BE2C (cell line): ENCODE results near the gene RNF40.
"Not testable (repeated sequence)": the region's sequence is repeated elsewhere in the genome, so short reads cannot be mapped to it uniquely, and the experiment has no call there.

Experiments used
- DNase-seq: peaks from one replicate; pipeline ENCODE4 v3.0.0-alpha.2; 2020
- H3K27me3 ChIP-seq: fragments of 250-450 bp; sonication (Bioruptor Pico); 2 replicates; pipeline ENCODE4 v1.5.1; 2020; ENCODE audit warnings: mild to moderate bottlenecking
- H3K36me3 ChIP-seq: fragments of 250-450 bp; sonication (Bioruptor Pico); 2 replicates; pipeline ENCODE4 v1.5.1; 2020; ENCODE audit warnings: mild to moderate bottlenecking
- H3K4me1 ChIP-seq: fragments of 250-450 bp; sonication (Bioruptor Pico); 2 replicates; pipeline ENCODE4 v1.5.1; 2020
- H3K4me3 ChIP-seq: 2 replicates; pipeline ENCODE4 v1.5.1; 2011; ENCODE audit warnings: low read depth, low read length
- H3K9me3 ChIP-seq: fragments of 250-450 bp; sonication (Bioruptor Pico); 2 replicates; pipeline ENCODE4 v1.5.1; 2020
- TF ChIP-seq, protein P1 (sequence below): IDR thresholded peaks from 2 replicates; pipeline ENCODE4 v1.5.1; 2012; ENCODE audit warnings: mild to moderate bottlenecking, low read depth, low read length

Gene RNF40

GRCh38 chr16:30794634-30795033 is 32.5 kb downstream of the RNF40 start:
- Histone ChIP-seq H3K4me3 (no peak overlapping the region), H3K9me3 (no peaks in the 10 kb centered on the region), H3K27me3 (no peaks in the 10 kb centered on the region), H3K4me1 (no peaks in the 10 kb centered on the region), H3K36me3 (no peaks in the 10 kb centered on the region)
- DNase-seq = no peak
- TF ChIP-seq, protein P1, sequence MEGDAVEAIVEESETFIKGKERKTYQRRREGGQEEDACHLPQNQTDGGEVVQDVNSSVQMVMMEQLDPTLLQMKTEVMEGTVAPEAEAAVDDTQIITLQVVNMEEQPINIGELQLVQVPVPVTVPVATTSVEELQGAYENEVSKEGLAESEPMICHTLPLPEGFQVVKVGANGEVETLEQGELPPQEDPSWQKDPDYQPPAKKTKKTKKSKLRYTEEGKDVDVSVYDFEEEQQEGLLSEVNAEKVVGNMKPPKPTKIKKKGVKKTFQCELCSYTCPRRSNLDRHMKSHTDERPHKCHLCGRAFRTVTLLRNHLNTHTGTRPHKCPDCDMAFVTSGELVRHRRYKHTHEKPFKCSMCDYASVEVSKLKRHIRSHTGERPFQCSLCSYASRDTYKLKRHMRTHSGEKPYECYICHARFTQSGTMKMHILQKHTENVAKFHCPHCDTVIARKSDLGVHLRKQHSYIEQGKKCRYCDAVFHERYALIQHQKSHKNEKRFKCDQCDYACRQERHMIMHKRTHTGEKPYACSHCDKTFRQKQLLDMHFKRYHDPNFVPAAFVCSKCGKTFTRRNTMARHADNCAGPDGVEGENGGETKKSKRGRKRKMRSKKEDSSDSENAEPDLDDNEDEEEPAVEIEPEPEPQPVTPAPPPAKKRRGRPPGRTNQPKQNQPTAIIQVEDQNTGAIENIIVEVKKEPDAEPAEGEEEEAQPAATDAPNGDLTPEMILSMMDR = no peak

DNA sequence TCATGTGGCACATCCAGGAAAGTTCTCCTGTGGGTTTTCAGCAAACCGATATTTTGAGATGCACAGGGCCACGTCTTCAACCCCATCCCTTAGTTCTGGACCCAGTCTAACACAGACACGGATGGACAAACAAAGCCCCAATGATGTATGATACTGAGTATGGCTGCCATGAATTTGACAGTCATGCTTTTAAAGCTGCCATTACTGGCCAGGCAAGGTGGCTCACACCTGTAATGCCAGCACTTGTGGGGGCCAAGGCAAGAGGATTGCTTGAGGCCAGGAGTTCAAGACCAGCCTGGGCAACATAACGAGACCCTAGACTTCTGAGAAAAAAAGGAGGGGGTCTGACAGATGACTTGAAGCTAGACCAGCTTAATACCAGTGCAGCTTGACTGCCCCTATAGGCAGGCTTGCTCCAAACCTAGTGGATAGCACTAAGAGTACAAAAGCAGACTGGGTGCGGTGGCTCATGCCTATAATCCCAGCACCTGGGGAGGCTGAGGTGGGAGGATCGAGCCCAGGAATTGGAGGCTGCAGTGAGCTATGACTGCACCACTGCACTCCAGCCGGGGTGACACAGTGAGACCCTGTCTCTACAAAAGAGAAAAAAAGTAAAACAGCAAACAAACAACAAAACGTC is 35.7 kb downstream of the RNF40 start:
- no peaks in the 10 kb centered on the region for H3K4me1 ChIP-seq
- no peak for DNase-seq
- TF ChIP-seq, protein P1 = peak; percentile 34

GRCh38 chr16:30802936-30803335 is 40.8 kb downstream of the RNF40 start:
- no peaks in the 10 kb centered on the region for H3K36me3 ChIP-seq
- DNase-seq = no peak
- no peaks in the 10 kb centered on the region for H3K4me1 ChIP-seq
- H3K4me3 ChIP-seq = no peak overlapping the region
- TF ChIP-seq, protein P1 = no peak
- no peaks in the 10 kb centered on the region for H3K9me3 ChIP-seq
- no peaks in the 10 kb centered on the region for H3K27me3 ChIP-seq

More for the DNA sequence above, 35.7 kb downstream of the RNF40 start:
- Histone ChIP-seq H3K36me3 (no peaks in the 10 kb centered on the region), H3K9me3 (no peaks in the 10 kb centered on the region), H3K4me3 (no peak overlapping the region), H3K27me3 (no peaks in the 10 kb centered on the region)

- no peak for DNase-seq
- Histone ChIP-seq H3K4me1 (no peaks in the 10 kb centered on the region), H3K36me3 (no peaks in the 10 kb centered on the region), H3K9me3 (no peaks in the 10 kb centered on the region), H3K27me3 (no peaks in the 10 kb centered on the region), H3K4me3 (peak overlapping the region; percentile 91)
- TF ChIP-seq, protein P1 = no peak
These were observed 42.9 kb downstream of the RNF40 start for GRCh38 chr16:30805056-30805369.

DNA sequence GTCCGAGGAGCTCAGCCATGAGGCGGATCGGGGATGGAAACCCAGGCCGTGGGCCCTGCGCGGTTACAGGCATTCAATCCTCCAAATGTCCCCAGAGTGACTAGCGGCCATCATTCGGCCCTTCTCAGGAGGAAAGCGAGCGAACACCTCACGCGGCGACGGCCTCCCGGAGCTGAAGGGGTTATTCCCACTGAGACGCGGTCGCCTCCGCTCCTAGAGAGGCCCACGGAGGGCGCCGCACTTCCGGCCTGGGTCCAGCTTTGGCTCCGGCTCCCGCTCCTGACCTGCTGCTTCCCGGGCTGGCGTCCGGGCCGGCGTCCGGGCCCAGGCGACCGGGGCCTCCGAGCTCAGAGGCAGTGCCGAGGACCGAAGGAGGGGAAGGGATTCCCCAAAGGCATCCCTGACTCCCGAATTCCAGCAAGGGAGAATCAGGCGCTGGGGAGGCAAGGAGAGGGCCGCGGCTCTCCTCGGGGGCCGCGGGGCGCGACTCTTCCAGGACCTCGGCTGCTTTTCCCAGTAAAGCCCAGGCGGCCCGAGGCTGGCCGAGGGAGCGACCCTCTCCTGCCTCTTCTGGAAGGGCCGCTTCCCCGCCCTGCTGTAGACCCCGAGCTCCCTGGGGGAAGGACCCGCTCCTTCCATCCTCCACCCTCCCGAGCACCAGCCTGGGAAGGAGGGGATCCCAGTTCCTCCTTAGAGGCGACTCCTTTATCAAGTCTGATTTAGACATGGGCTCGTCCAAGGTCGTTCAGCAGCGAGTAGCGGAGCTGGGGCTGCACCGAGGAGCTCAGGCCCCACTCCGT is 43.4 kb downstream of the RNF40 start:
- TF ChIP-seq, protein P1 = no peak
- DNase-seq = peak; percentile 88
- Histone ChIP-seq H3K9me3 (no peaks in the 10 kb centered on the region), H3K4me3 (peak overlapping the region; percentile 91), H3K4me1 (no peaks in the 10 kb centered on the region), H3K36me3 (no peaks in the 10 kb centered on the region), H3K27me3 (no peaks in the 10 kb centered on the region)

- Histone ChIP-seq H3K27me3 (no peaks in the 10 kb centered on the region), H3K4me1 (no peaks in the 10 kb centered on the region), H3K36me3 (no peaks in the 10 kb centered on the region), H3K9me3 (no peaks in the 10 kb centered on the region), H3K4me3 (no peak overlapping the region)
- TF ChIP-seq, protein P1 = no peak
- no peak for DNase-seq
These were observed 46.0 kb downstream of the RNF40 start for GRCh38 chr16:30808146-30808545.

DNA sequence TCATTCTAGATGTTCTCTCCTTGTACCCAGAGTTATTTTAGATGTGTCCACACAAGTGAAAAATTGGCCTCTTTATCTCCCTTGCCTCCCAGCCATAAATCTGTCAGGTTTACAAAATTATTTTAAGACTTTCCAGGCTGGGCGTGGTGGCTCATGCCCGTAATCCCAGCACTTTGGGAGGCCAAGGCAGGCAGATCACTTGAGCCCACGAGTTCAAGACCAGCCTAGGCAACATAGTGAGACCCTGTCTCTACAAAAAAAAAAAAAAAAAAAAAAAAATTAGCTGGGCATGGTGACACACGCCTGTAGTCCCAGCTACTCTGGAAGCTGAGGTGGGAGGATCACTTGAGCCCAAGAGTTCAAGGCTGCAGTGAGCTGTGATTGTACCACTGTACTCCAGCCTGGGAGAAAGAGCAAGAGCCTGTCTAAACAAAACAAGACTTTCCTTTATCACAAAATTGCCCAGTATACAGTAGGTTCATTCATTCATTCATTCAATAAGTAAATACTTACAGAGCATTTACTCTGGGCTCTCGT is 46.8 kb downstream of the RNF40 start:
- not testable (repeated sequence) for H3K27me3 ChIP-seq, H3K4me3 ChIP-seq, H3K4me1 ChIP-seq, H3K36me3 ChIP-seq, H3K9me3 ChIP-seq, DNase-seq

DNA sequence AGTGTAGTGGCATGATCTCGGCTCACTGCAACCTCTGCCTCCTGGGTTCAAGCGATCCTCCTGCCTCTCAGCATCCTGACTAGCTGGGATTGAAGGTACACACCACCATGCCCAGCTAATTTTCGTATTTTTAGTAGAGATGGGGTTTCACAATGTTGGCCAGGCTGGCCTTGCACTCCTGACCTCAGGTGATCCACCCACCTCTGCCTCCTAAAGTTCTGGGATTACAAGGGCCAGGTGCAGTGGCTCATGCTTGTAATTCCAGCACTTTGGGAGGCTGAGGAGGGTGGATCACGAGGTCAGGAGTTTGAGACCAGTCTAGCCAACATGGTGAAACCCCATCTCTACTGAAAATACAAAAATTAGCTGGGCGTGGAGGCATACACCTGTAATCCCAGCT is 47.6 kb downstream of the RNF40 start:
- not testable (repeated sequence) for H3K4me3 ChIP-seq, H3K4me1 ChIP-seq, H3K36me3 ChIP-seq, DNase-seq, H3K27me3 ChIP-seq, H3K9me3 ChIP-seq
